ENCODE results near the gene HS6ST2.

DNA sequence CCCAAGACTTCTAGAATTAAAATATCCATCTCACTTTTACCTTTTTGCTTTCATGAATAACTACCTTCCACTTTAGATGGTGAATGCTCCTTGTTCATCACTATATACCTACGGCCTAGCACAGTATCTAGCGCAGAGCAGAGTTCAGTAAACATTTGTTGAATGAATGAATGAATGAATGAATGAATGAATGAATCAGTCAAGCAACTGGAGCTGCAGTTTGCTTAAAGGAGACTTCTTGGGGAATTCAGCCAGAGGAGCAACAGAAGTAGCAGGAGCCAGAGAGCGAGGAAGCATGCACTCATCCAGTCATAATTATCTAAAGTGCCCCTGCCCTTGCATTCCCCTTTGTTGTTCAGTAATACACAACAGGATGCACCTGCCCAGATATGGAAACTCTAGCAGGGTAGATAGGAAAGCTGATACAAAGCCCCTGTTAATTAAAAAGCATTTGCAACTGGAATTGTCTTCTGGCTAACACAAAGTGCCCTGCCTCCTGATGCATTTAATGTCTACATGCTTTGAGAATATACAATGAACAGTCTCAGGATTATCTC lies 366.6 kb downstream of the HS6ST2 start:
- TF ChIP-seq REST (IDR thresholded peaks at IDR 0.05; ENCODE audit: insufficient read depth in 1 of 2, low read depth in 2 of 2, low read length in 2 of 2) (no peak), TAF1 (IDR thresholded peaks at IDR 0.05; ENCODE audit: borderline replicate concordance, insufficient read depth, low read length) (no peak)

All from PFSK-1 (cell line).